Naive thymus-derived CD4-positive, alpha-beta T cell (primary cell): ENCODE data around the gene EDIL3. TPM values are rescaled to one million over a fixed set of nuclear protein-coding genes. Genes with fewer than 3 reads are reported as not detected.

Source experiments
- ATAC-seq: fragments of 150-1000 bp; cut with Tn5 transposase; 2 replicates; pipeline ENCODE4 v1.10.0; 2021; ENCODE audit warnings: mild to moderate bottlenecking, moderate library complexity
- CTCF ChIA-PET: fragments of 350-600 bp; sonication (Branson Sonifier 250); formaldehyde crosslinking; loops from one replicate; lab custom pipeline; 2021; ENCODE audit warnings: antibody characterized with exemption; lab: Charles Lee
- POLR2A ChIA-PET: fragments of 350-600 bp; sonication (Branson Sonifier 250); formaldehyde crosslinking; loops from one replicate; lab custom pipeline; 2021; ENCODE audit warnings: antibody characterized with exemption, inconsistent platforms; lab: Charles Lee
- DNase-seq, 9 donors: peaks; one replicate each; pipeline versions ENCODE4 v3.0.0 to v3.0.0-alpha.2; 2020 to 2022; ENCODE audit warnings: mixed read lengths in 1 of 9
- H3K27ac ChIP-seq: one replicate; pipeline ENCODE4 v1.7.0; 2013; ENCODE audit warnings: mild to moderate bottlenecking, low read depth, low read length, moderate library complexity
- H3K27me3 ChIP-seq, 2 donors: one replicate each; pipeline ENCODE4 v1.7.0; 2013; ENCODE audit warnings: low read length in 2 of 2, mild to moderate bottlenecking in 2 of 2, moderate library complexity in 2 of 2; ENCODE audit not compliant: control insufficient read depth in 2 of 2, insufficient read depth in 2 of 2
- H3K36me3 ChIP-seq, 3 experiments: 1 replicate in 2 of 3; 2 replicates in 1 of 3; pipeline ENCODE4 v1.7.0; 2013; ENCODE audit warnings: low read length in 3 of 3, mild to moderate bottlenecking in 3 of 3, moderate library complexity in 1 of 3; ENCODE audit not compliant: insufficient read depth in 3 of 3, control insufficient read depth in 2 of 3
- H3K4me1 ChIP-seq, 2 donors: one replicate each; pipeline ENCODE4 v1.7.0; 2013; ENCODE audit warnings: low read length in 2 of 2, mild to moderate bottlenecking in 2 of 2, moderate library complexity in 1 of 2; ENCODE audit not compliant: control insufficient read depth in 2 of 2, insufficient read depth in 2 of 2
- H3K4me3 ChIP-seq: 2 replicates; pipeline ENCODE4 v1.7.0; 2013; ENCODE audit warnings: mild to moderate bottlenecking, low read length
- H3K9me3 ChIP-seq, 3 experiments: 1 replicate in 2 of 3; 2 replicates in 1 of 3; pipeline ENCODE4 v1.7.0; 2013; ENCODE audit warnings: low read length in 3 of 3; ENCODE audit not compliant: control insufficient read depth in 2 of 3
- H3K27ac Mint-ChIP-seq, 9 donors: one replicate each; pipeline ENCODE4 v1.8.0; 2020 to 2022; ENCODE audit warnings: mixed read lengths in 9 of 9, mild to moderate bottlenecking in 8 of 9, moderate library complexity in 5 of 9, inconsistent platforms in 2 of 9
- H3K27me3 Mint-ChIP-seq, 5 donors: one replicate each; pipeline ENCODE4 v1.8.0; 2021 to 2022; ENCODE audit warnings: mixed read lengths in 5 of 5, mild to moderate bottlenecking in 1 of 5
- H3K36me3 Mint-ChIP-seq, 5 donors: one replicate each; pipeline ENCODE4 v1.8.0; 2020 to 2022; ENCODE audit warnings: mixed read lengths in 5 of 5, mild to moderate bottlenecking in 3 of 5, inconsistent platforms in 1 of 5
- H3K4me1 Mint-ChIP-seq, 7 donors: one replicate each; pipeline ENCODE4 v1.8.0; 2020 to 2022; ENCODE audit warnings: mixed read lengths in 7 of 7, mild to moderate bottlenecking in 3 of 7, inconsistent platforms in 1 of 7
- H3K4me3 Mint-ChIP-seq, 10 donors: one replicate each; pipeline ENCODE4 v1.8.0; 2020 to 2022; ENCODE audit warnings: mild to moderate bottlenecking in 10 of 10, mixed read lengths in 10 of 10, moderate library complexity in 6 of 10, inconsistent platforms in 2 of 10
- H3K9me3 Mint-ChIP-seq, 11 donors: one replicate each; pipeline ENCODE4 v1.8.0; 2020 to 2022; ENCODE audit warnings: mixed read lengths in 11 of 11, mild to moderate bottlenecking in 4 of 11, inconsistent platforms in 1 of 11, moderate library complexity in 1 of 11
- intact Hi-C, 2 donors: fragments of 100-400 bp; cut with micrococcal nuclease; formaldehyde crosslinking; loops; one replicate each; pipeline ENCODE4 v1.15.1; 2023
- polyA plus RNA-seq, 2 donors: library from polyadenylated mRNA; unstranded; fragments of 300-500 nt; fragmentation: Illumina TruSeq; gene quantifications; one replicate each; pipeline ENCODE4 v1.2.3, GENCODE V29; 2021
- total RNA-seq, 6 experiments: library from RNA in 5 of 6; stranded (reverse) in 5 of 6; gene quantifications; 1 replicate in 5 of 6; 2 replicates in 1 of 6; pipeline ENCODE4 v1.2.3 and lab custom pipeline; 2021 to 2026

EDIL3 gene
- total and polyA plus RNA-seq, 7 experiments from 2014 or later: not detected

DNA sequence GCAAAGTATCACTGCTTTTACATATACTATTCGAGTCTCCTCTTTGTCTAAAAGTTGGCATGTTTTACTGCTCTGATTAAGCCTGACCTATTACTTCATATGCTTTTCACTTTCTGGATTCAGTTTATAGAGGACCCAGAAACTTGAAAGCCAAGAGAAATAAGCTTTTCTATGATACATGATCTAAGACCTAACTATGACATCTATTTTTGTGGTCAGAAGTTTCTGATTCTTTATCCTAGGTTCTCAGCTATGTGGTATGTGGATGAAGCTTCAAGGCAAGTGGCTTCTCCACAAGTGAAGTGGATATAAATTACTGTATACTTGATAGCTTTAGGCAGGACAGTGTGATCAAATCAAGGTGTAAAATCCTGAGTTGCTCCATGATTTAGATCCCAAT lies 6.3 kb downstream of the EDIL3 start:
- H3K27ac ChIP-seq: no peak overlapping the region
- Mint-ChIP-seq H3K36me3 (no peaks in the 10 kb centered on the region), H3K27me3 (peaks cover 14 to 21% (median 15%) of the 10 kb centered on the region in 5 donors), H3K27ac (no peak overlapping the region), H3K4me1 (peaks cover 0 to 7% (median 5%) of the 10 kb centered on the region in 7 donors), H3K9me3 (peaks cover 0 to 8% (median 3%) of the 10 kb centered on the region in 11 donors), H3K4me3 (no peak overlapping the region)
- no peaks in the 10 kb centered on the region for H3K4me1 ChIP-seq
- CTCF ChIA-PET: no interaction called here
- H3K4me3 ChIP-seq: no peak overlapping the region
- DNase-seq (no peak), ATAC-seq (no peak)
- H3K36me3 ChIP-seq: no peaks in the 10 kb centered on the region
- H3K27me3 ChIP-seq: no peaks in the 10 kb centered on the region
- intact Hi-C loops: no loop called here
- no peaks in the 10 kb centered on the region for H3K9me3 ChIP-seq
- POLR2A ChIA-PET: no interaction called here

DNA sequence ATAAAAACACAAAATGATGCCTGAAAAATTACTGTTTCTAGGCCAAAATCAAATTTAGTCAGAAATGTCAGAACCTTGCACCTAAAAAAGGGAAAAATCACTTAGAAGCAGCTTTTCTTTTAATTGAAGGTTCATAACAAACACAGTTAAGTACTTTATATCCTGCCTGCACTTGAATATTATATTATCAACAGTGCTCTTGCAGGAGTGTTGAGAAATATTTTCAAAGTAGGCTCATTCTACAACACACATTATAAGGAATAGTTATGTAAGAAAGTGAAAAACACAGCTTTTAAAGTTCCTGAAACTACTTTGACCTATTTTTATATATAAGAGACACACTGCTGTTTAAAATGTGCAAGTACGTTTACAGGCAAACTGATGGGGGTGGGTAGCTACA lies 8.3 kb downstream of the EDIL3 start:
- no peak overlapping the region for H3K27ac Mint-ChIP-seq
- H3K4me1 Mint-ChIP-seq: no peaks in the 10 kb centered on the region
- no peaks in the 10 kb centered on the region for H3K9me3 ChIP-seq
- H3K9me3 Mint-ChIP-seq: peaks cover 0 to 8% (median 0%) of the 10 kb centered on the region in 11 donors
- no peaks in the 10 kb centered on the region for H3K36me3 ChIP-seq
- no peak overlapping the region for H3K4me3 ChIP-seq
- ATAC-seq (no peak), DNase-seq (no peak)
- H3K27me3 Mint-ChIP-seq: peaks cover 0 to under 1% (median 0%) of the 10 kb centered on the region in 5 donors
- H3K27ac ChIP-seq: no peak overlapping the region
- H3K4me3 Mint-ChIP-seq: no peak overlapping the region
- H3K27me3 ChIP-seq: no peaks in the 10 kb centered on the region
- ChIA-PET POLR2A (no interaction called here), CTCF (no interaction called here)
- no peaks in the 10 kb centered on the region for H3K4me1 ChIP-seq
- intact Hi-C loops: no loop called here
- H3K36me3 Mint-ChIP-seq: no peaks in the 10 kb centered on the region

- H3K4me3 ChIP-seq: no peak overlapping the region
- DNase-seq (no peak), ATAC-seq (no peak)
- H3K27me3 Mint-ChIP-seq: no peaks in the 10 kb centered on the region
- H3K27ac ChIP-seq: no peak overlapping the region
- intact Hi-C loops: no loop called here
- no peak overlapping the region for H3K4me3 Mint-ChIP-seq
- H3K27me3 ChIP-seq: peaks cover 0 to 3% of the 10 kb centered on the region in 2 donors
- no peaks in the 10 kb centered on the region for H3K36me3 ChIP-seq
- ChIA-PET POLR2A (no interaction called here), CTCF (no interaction called here)
- H3K4me1 Mint-ChIP-seq: no peaks in the 10 kb centered on the region
- H3K9me3 ChIP-seq: no peaks in the 10 kb centered on the region
- H3K36me3 Mint-ChIP-seq: no peaks in the 10 kb centered on the region
- no peak overlapping the region for H3K27ac Mint-ChIP-seq
- no peaks in the 10 kb centered on the region for H3K4me1 ChIP-seq
- H3K9me3 Mint-ChIP-seq: peaks cover 0 to 8% (median 0%) of the 10 kb centered on the region in 11 donors
Observed at GRCh38 chr5:84374568-84374967, 10.1 kb downstream of the EDIL3 start.

DNA sequence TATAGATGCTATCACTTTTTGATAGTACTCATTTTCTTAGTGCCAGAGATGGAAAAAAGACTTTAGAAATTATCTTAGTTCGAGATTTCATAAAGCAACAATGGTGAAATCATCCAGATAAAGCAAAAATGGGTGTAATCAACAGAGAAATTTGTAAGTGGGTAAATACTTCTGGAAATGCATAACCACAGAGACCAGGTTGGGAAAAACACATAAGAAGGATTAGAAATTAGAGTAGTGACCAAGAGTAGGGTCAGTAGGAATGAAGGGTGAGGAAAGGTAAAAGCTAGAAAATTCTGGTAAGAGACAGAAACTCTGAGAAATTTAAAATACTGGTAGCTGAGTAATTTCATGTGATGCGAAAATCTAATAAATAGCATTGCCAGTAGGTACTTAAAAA lies 11.2 kb downstream of the EDIL3 start:
- no peak for ATAC-seq

DNA sequence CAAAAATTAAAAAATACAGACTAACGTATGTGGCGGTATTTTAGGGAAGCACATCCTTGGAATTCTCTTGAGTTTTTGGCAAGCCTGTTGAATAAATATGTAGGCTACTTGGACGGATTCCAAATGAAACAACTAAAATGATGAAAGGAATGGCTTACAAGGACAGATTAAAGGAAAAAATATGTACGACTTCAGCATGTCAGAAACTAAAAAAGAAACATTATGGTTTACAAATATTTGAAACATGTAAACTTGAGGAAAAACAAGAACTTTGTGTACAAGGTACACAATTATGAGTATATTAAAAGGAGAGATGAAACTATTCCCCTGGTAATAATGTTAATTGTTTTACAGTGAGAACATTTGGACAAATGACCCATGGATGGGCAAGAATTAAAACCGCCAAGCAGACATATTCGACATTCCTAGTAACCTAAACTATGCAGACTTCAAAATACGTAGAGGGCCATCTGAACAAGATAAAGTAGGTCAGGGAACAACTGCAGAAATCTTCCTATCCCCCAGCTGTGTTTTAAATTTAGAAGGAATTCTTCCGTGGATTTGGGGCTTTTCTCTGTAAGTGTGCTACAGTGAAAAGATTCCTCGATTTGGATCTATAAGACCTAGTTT lies 12.5 kb downstream of the EDIL3 start:
- DNase-seq (no peak), ATAC-seq (no peak)
- no peaks in the 10 kb centered on the region for H3K4me1 Mint-ChIP-seq
- peaks cover 0 to 6% (median 0%) of the 10 kb centered on the region in 11 donors for H3K9me3 Mint-ChIP-seq
- H3K4me1 ChIP-seq: no peaks in the 10 kb centered on the region
- H3K36me3 Mint-ChIP-seq: no peaks in the 10 kb centered on the region
- no peak overlapping the region for H3K4me3 Mint-ChIP-seq
- no peaks in the 10 kb centered on the region for H3K36me3 ChIP-seq
- no peak overlapping the region for H3K27ac ChIP-seq
- H3K27ac Mint-ChIP-seq: no peak overlapping the region
- intact Hi-C loops: no loop called here
- H3K27me3 Mint-ChIP-seq: no peaks in the 10 kb centered on the region
- ChIA-PET POLR2A (no interaction called here), CTCF (no interaction called here)
- H3K4me3 ChIP-seq: no peak overlapping the region
- no peaks in the 10 kb centered on the region for H3K9me3 ChIP-seq
- H3K27me3 ChIP-seq: peaks cover 0 to 3% of the 10 kb centered on the region in 2 donors

More for the DNA sequence above, 11.2 kb downstream of the EDIL3 start:
- no peak overlapping the region for H3K27ac Mint-ChIP-seq
- Histone ChIP-seq H3K27me3 (peaks cover 0 to 3% of the 10 kb centered on the region in 2 donors), H3K36me3 (no peaks in the 10 kb centered on the region), H3K4me3 (no peak overlapping the region), H3K4me1 (no peaks in the 10 kb centered on the region), H3K27ac (no peak overlapping the region), H3K9me3 (no peaks in the 10 kb centered on the region)
- peaks cover 0 to 6% (median 0%) of the 10 kb centered on the region in 11 donors for H3K9me3 Mint-ChIP-seq
- ChIA-PET POLR2A (no interaction called here), CTCF (no interaction called here)
- intact Hi-C loops: no loop called here
- H3K4me3 Mint-ChIP-seq: no peak overlapping the region
- DNase-seq: no peak
- no peaks in the 10 kb centered on the region for H3K36me3 Mint-ChIP-seq
- H3K27me3 Mint-ChIP-seq: no peaks in the 10 kb centered on the region
- H3K4me1 Mint-ChIP-seq: no peaks in the 10 kb centered on the region

GRCh38 chr5:84370176-84370575 lies 14.5 kb downstream of the EDIL3 start:
- ChIA-PET POLR2A (no interaction called here), CTCF (no interaction called here)
- H3K36me3 Mint-ChIP-seq: no peaks in the 10 kb centered on the region
- Histone ChIP-seq H3K9me3 (no peaks in the 10 kb centered on the region), H3K27me3 (peaks cover 0 to 3% of the 10 kb centered on the region in 2 donors), H3K4me3 (no peak overlapping the region), H3K36me3 (no peaks in the 10 kb centered on the region), H3K4me1 (no peaks in the 10 kb centered on the region), H3K27ac (no peak overlapping the region)
- peaks cover 0 to 6% (median 0%) of the 10 kb centered on the region in 11 donors for H3K9me3 Mint-ChIP-seq
- DNase-seq (no peak), ATAC-seq (no peak)
- H3K27ac Mint-ChIP-seq: no peak overlapping the region
- intact Hi-C loops: no loop called here
- H3K4me1 Mint-ChIP-seq: no peaks in the 10 kb centered on the region
- H3K4me3 Mint-ChIP-seq: no peak overlapping the region
- no peaks in the 10 kb centered on the region for H3K27me3 Mint-ChIP-seq

DNA sequence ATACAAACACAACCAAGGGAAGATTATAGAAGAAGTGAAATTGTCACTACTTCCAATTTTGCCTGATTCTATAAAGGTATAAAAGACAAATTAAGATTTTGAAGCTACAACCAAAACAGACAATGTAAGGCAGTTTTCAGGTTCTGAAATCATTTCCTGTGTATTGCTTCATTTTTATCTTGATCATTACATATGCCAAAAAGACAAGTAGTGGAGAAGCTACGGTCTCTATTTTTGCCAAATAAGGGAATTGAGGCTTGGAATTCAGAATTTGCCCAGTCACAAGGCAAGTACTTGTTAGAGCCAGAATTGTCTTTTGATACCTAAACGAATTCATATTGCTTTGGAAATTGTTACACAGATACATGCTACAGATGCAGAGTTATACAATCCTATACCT lies 20.6 kb downstream of the EDIL3 start:
- Histone ChIP-seq H3K9me3 (no peaks in the 10 kb centered on the region), H3K4me3 (no peak overlapping the region), H3K36me3 (no peaks in the 10 kb centered on the region), H3K27me3 (no peaks in the 10 kb centered on the region), H3K27ac (no peak overlapping the region), H3K4me1 (no peaks in the 10 kb centered on the region)
- ChIA-PET POLR2A (no interaction called here), CTCF (no interaction called here)
- Mint-ChIP-seq H3K27ac (no peak overlapping the region), H3K36me3 (no peaks in the 10 kb centered on the region), H3K4me3 (no peak overlapping the region), H3K27me3 (no peaks in the 10 kb centered on the region), H3K9me3 (peaks cover 0 to 5% (median 0%) of the 10 kb centered on the region in 11 donors), H3K4me1 (no peaks in the 10 kb centered on the region)
- intact Hi-C loops: no loop called here
- no peak for DNase-seq
- no peak for ATAC-seq
